BE2C (cell line): Measurements from ENCODE around the gene P2RY13.

Source experiments
- DNase-seq: peaks from one replicate; pipeline ENCODE4 v3.0.0-alpha.2; 2020
- H3K27me3 ChIP-seq: fragments of 250-450 bp; sonication (Bioruptor Pico); 2 replicates; pipeline ENCODE4 v1.5.1; 2020; ENCODE audit warnings: mild to moderate bottlenecking
- H3K36me3 ChIP-seq: fragments of 250-450 bp; sonication (Bioruptor Pico); 2 replicates; pipeline ENCODE4 v1.5.1; 2020; ENCODE audit warnings: mild to moderate bottlenecking
- H3K4me1 ChIP-seq: fragments of 250-450 bp; sonication (Bioruptor Pico); 2 replicates; pipeline ENCODE4 v1.5.1; 2020
- H3K4me3 ChIP-seq: 2 replicates; pipeline ENCODE4 v1.5.1; 2011; ENCODE audit warnings: low read depth, low read length
- H3K9me3 ChIP-seq: fragments of 250-450 bp; sonication (Bioruptor Pico); 2 replicates; pipeline ENCODE4 v1.5.1; 2020
- TF ChIP-seq, protein P1 (sequence below): IDR thresholded peaks from 2 replicates; pipeline ENCODE4 v1.5.1; 2012; ENCODE audit warnings: mild to moderate bottlenecking, low read depth, low read length

Gene P2RY13

DNA sequence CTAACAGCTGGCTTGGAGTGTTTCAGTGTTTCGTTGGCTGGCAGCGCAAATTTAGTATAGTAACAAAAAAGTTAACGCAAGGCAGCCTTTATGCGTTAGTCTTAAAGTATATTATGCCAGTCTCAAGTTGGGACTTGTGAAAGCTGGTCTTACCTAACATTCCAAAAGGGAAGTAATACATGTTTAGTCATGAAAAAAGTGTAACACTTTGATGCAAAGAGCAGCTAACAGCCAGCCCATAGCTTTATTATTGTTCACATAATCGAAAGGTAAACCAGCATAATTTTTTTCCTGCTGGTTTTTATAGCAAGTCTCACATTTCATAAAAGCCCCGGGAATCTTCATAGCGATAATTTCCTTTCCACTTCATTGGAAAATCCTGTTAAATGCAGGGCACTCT, 10.4 kb downstream of the P2RY13 start:
- no peak for DNase-seq
- Histone ChIP-seq H3K36me3 (no peaks in the 10 kb centered on the region), H3K4me3 (no peak overlapping the region), H3K4me1 (no peaks in the 10 kb centered on the region; the same call in 1 of the 2 replicates), H3K9me3 (no peaks in the 10 kb centered on the region), H3K27me3 (no peaks in the 10 kb centered on the region)
- TF ChIP-seq, protein P1, sequence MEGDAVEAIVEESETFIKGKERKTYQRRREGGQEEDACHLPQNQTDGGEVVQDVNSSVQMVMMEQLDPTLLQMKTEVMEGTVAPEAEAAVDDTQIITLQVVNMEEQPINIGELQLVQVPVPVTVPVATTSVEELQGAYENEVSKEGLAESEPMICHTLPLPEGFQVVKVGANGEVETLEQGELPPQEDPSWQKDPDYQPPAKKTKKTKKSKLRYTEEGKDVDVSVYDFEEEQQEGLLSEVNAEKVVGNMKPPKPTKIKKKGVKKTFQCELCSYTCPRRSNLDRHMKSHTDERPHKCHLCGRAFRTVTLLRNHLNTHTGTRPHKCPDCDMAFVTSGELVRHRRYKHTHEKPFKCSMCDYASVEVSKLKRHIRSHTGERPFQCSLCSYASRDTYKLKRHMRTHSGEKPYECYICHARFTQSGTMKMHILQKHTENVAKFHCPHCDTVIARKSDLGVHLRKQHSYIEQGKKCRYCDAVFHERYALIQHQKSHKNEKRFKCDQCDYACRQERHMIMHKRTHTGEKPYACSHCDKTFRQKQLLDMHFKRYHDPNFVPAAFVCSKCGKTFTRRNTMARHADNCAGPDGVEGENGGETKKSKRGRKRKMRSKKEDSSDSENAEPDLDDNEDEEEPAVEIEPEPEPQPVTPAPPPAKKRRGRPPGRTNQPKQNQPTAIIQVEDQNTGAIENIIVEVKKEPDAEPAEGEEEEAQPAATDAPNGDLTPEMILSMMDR = no peak

DNA sequence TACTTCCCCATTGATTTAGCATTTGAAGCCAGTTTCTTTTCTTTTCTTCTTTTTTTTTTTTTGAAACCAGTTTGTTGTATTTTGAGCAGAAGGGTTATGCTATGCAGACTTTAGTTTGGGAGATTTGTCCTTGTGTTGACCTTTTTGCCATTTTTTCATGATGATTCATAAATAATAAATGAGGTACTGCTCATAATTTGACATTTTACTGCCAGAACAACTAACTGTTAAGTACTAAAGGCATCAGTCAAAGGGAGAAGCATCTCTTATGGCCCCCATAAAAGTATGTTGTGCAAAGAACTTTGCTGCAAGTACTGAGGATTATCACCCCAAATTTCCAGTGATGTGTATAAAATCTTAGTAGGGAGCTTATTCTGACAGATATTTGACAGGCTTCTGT, 11.0 kb downstream of the P2RY13 start:
- Histone ChIP-seq H3K4me3 (no peak overlapping the region), H3K27me3 (no peaks in the 10 kb centered on the region), H3K36me3 (no peaks in the 10 kb centered on the region), H3K9me3 (no peaks in the 10 kb centered on the region), H3K4me1 (no peaks in the 10 kb centered on the region; the same call in 1 of the 2 replicates)
- TF ChIP-seq, protein P1 = no peak
- DNase-seq = no peak

DNA sequence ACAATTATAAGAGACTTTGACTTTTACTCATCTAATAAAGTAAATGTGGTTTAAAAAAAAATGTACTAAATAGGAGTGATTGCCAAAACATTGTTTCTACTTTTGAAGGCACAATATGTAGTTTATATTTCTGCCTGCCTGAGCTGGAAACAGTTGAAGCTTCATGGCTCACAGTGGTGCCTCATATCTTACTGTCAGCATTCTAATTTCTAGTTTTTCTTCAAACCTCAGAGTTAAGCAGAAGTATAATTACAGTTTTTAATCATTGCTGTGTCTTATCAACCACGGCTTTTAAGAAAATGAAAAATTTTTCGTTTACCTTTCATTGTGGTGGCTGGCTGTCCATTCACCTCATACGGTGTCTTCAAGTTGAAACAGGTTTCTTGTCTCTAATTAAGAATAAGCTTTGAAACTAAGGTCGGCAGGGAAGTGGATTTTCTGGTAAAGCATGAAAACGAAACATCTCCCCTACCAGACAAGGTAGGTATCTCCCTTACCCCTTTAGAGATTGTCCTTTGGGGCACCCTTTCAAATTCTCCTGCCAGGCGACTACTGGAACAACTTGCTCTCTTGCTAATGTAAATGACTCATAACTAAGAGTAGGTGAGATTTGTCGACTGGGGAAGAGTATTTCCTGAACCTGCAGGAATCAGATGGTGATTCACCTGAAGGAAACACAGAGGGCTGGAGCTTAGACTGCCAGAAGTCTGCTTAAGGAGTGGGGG, 12.9 kb downstream of the P2RY13 start, which contains the start of gene GPR87:
Gene GPR87, minus strand, starts transcription at position 554 of the 725 bp plus-strand sequence. CDS start 16,720 bp downstream, outside the sequence.
- Histone ChIP-seq H3K4me1 (no peaks in the 10 kb centered on the region; the same call in 1 of the 2 replicates), H3K27me3 (no peaks in the 10 kb centered on the region), H3K36me3 (no peaks in the 10 kb centered on the region), H3K4me3 (no peak within 1 kb of the TSS), H3K9me3 (no peaks in the 10 kb centered on the region)
- DNase-seq = no peak
- TF ChIP-seq, protein P1 = no peak

DNA sequence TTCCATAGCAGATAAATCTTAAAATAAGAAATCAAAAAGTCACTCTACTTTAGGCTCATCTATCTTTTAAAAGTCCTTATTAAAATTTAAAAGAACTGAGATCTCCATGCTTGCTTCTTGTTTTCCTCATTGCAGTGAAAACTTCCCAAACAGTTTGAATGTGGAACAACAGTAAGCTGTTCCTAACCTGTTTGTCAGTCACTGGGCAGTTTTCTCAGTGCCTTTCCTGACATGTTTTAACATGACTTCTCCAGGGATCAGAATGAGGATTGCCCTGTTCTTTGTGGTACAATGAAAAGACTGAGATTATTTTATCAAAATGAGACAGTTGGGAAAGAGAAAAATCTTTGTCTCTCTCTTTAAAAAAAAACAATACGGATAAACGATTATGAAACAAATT, 13.5 kb downstream of the P2RY13 start:
- DNase-seq = no peak
- H3K4me3 ChIP-seq = no peak overlapping the region
- no peaks in the 10 kb centered on the region for H3K27me3 ChIP-seq
- TF ChIP-seq, protein P1 = no peak
- no peaks in the 10 kb centered on the region; the same call in 1 of the 2 replicates for H3K4me1 ChIP-seq
- H3K9me3 ChIP-seq = no peaks in the 10 kb centered on the region
- H3K36me3 ChIP-seq = no peaks in the 10 kb centered on the region

DNA sequence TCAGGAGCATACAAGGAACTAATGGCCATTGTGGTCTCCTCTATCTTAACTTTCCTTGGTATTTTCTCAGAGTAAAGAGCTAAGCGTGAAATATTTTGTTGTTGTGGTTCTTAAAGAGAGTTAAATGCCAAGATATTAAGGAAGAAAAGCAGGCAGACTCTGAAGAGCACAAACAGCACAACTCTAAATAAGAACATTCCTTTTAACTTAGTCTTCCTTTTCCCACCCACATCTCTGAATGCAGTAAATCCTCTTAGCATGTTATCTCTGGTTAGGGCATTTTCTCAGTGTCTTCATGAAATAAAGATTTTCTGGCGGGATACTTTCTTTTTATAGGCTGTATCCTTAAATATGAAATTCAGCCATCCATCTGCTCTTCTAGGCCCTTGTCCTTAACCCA, 14.2 kb downstream of the P2RY13 start:
- no peak for DNase-seq
- H3K4me3 ChIP-seq = no peak overlapping the region
- H3K9me3 ChIP-seq = no peaks in the 10 kb centered on the region
- no peaks in the 10 kb centered on the region for H3K36me3 ChIP-seq
- TF ChIP-seq, protein P1 = no peak
- no peaks in the 10 kb centered on the region for H3K4me1 ChIP-seq
- no peaks in the 10 kb centered on the region for H3K27me3 ChIP-seq

DNA sequence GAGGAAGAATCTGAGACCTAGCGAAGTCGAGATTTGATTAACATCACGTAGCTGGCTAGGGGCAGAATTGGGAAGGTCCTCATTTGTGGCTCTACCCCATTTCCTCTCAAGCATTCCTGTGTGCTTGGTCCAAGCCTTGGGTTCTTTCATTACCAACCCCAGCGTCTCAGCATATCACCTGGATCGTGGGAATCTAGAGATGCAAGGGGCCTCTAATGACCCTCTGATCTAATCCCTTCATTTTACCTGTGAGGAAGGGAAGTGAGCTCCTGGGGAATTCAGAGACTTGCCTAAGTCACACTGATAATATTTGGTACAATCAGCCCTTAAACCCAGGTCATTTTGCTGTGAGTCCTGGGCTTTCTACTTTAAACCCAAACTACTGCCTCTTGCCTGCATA, 14.8 kb downstream of the P2RY13 start:
- H3K4me3 ChIP-seq = no peak overlapping the region
- TF ChIP-seq, protein P1 = no peak
- no peaks in the 10 kb centered on the region for H3K9me3 ChIP-seq
- no peaks in the 10 kb centered on the region for H3K27me3 ChIP-seq
- no peak for DNase-seq
- no peaks in the 10 kb centered on the region for H3K36me3 ChIP-seq
- no peaks in the 10 kb centered on the region for H3K4me1 ChIP-seq
